Lung (tissue), 12 donors: Measurements from ENCODE around the gene TRAPPC2B. TPM values are rescaled to one million over a fixed set of nuclear protein-coding genes. Genes with fewer than 3 reads are reported as not detected.

ENCODE experiments used
- ATAC-seq: fragments of 200-7000 bp; cut with Tn5 transposase; one replicate; pipeline ENCODE4 v1.9.1; 2020; ENCODE audit warnings: moderate number of reproducible peaks; ENCODE audit not compliant: insufficient read depth, low FRiP score
- DNase-seq, 3 donors: peaks; one replicate each; pipeline ENCODE4 v3.0.0-alpha.2; 2013 to 2017
- H3K27ac ChIP-seq, 2 donors: one replicate each; pipeline ENCODE4 v1.5.1; 2013; ENCODE audit warnings: mild to moderate bottlenecking in 2 of 2, moderate library complexity in 2 of 2, control low read depth in 1 of 2, inconsistent platforms in 1 of 2, low read depth in 1 of 2, low read length in 1 of 2
- H3K27me3 ChIP-seq, 3 donors: one replicate each; pipeline ENCODE4 v1.5.1; 2013; ENCODE audit warnings: low read length in 2 of 3; ENCODE audit not compliant: control insufficient read depth in 3 of 3, insufficient read depth in 3 of 3
- H3K36me3 ChIP-seq, 4 donors: one replicate each; pipeline ENCODE4 v1.5.1; 2013; ENCODE audit warnings: low read length in 4 of 4, mild to moderate bottlenecking in 1 of 4, moderate library complexity in 1 of 4; ENCODE audit not compliant: control insufficient read depth in 4 of 4, insufficient read depth in 4 of 4
- H3K4me1 ChIP-seq, 5 donors: one replicate each; pipeline ENCODE4 v1.5.1; 2013; ENCODE audit warnings: low read length in 5 of 5, mild to moderate bottlenecking in 2 of 5, moderate library complexity in 1 of 5; ENCODE audit not compliant: control insufficient read depth in 5 of 5, insufficient read depth in 5 of 5
- H3K4me3 ChIP-seq: one replicate; pipeline ENCODE4 v1.5.1; 2013; ENCODE audit warnings: mild to moderate bottlenecking, control low read depth, moderate library complexity
- H3K9ac ChIP-seq, 2 donors: one replicate each; pipeline ENCODE4 v1.5.1; 2013; ENCODE audit warnings: low read length in 2 of 2, control low read depth in 1 of 2; ENCODE audit not compliant: insufficient read depth in 1 of 2
- H3K9me3 ChIP-seq, 4 donors: one replicate each; pipeline ENCODE4 v1.5.1; 2013; ENCODE audit warnings: low read length in 3 of 4, mild to moderate bottlenecking in 1 of 4, moderate library complexity in 1 of 4; ENCODE audit not compliant: control insufficient read depth in 4 of 4, insufficient read depth in 3 of 4
- CTCF ChIP-seq: IDR thresholded peaks from 2 replicates; pipeline ENCODE4 v1.5.1; 2012; ENCODE audit warnings: mild to moderate bottlenecking; ENCODE audit errors: control extremely low read depth, extremely low read depth
- WGBS, 2 donors: extraction: QIAGEN DNeasy Blood & Tissue Kit; methylation state at CpG; one replicate each; pipeline ENCODE4 v1.1.7; 2013; 5-methylcytosine and 5-hydroxymethylcytosine counted together
- polyA plus RNA-seq, 2 donors: library from polyadenylated mRNA; stranded (reverse); fragments of 200-250 nt; gene quantifications; one replicate each; pipeline ENCODE4 v1.2.1, GENCODE V29; 2013
- total RNA-seq, 2 donors: library from RNA; depleted of rRNA in 1 of 2; stranded (reverse); fragments of >200 nt in 1 of 2; gene quantifications; one replicate each; pipeline ENCODE4 v1.2.1, GENCODE V29; 2014 to 2021
- donor health status: control.
- donor health status: control.
- donor health status: Bipolar disorder and iron deficiency.
- donor health status: healthy.
- donor health status: DM: yes; HTN: yes; CAD: no.

Gene TRAPPC2B
- total and polyA plus RNA-seq, 4 donors = 6.2 to 25.4 (median 15.2) TPM

GRCh38 chr19:57319869-57320179 lies 43.5 kb upstream of the TRAPPC2B start:
- peaks cover 0 to 21% (median 0%) of the 10 kb centered on the region in 4 donors for H3K9me3 ChIP-seq
- 0% methylated on average over 1 of the region's 1 CpG for WGBS, 2 donors
- H3K4me1 ChIP-seq = peaks cover 4 to 13% (median 10%) of the 10 kb centered on the region in 5 donors
- DNase-seq = no peak
- peak overlapping the region; percentile 93 for H3K4me3 ChIP-seq
- peaks cover 0 to 29% (median 26%) of the 10 kb centered on the region in 3 donors for H3K27me3 ChIP-seq
- H3K9ac ChIP-seq = peak overlapping the region; percentile 86 to 97
- no peak for TF ChIP-seq CTCF
- peak overlapping the region; percentile 74 to 92 for H3K27ac ChIP-seq
- ATAC-seq = no peak
- peaks cover 4 to 10% (median 8%) of the 10 kb centered on the region in 4 donors for H3K36me3 ChIP-seq

GRCh38 chr19:57320180-57321084 lies 42.9 kb upstream of the TRAPPC2B start, which contains the start of gene ZNF543:
ZNF543 (plus strand) TSS chr19:57320472; CDS start chr19:57320854, 382 bp downstream.
- Histone ChIP-seq H3K27ac (peak within 1 kb of the TSS; percentile 91 to 92), H3K27me3 (peaks cover 0 to 24% (median 23%) of the 10 kb centered on the region in 3 donors), H3K4me1 (peaks cover 4 to 13% (median 10%) of the 10 kb centered on the region in 5 donors), H3K9me3 (peaks cover 0 to 24% (median 0%) of the 10 kb centered on the region in 4 donors), H3K9ac (peak within 1 kb of the TSS; percentile 86 to 97), H3K4me3 (peak within 1 kb of the TSS; percentile 93), H3K36me3 (peaks cover 9 to 15% (median 14%) of the 10 kb centered on the region in 4 donors)
- ATAC-seq (peak; percentile 99), DNase-seq (peak; percentile 97 to 98 (median 98))
- WGBS, 2 donors = 1% methylated on average over 69 to 71 of the region's 71 CpGs
- TF ChIP-seq CTCF = no peak

- peak overlapping the region; percentile 93 for H3K4me3 ChIP-seq
- H3K9ac ChIP-seq = peak overlapping the region; percentile 86 to 97
- DNase-seq (peak in 2 of 3 donors; percentile 5 to 6), ATAC-seq (no peak)
- peaks cover 15 to 20% (median 19%) of the 10 kb centered on the region in 4 donors for H3K36me3 ChIP-seq
- peaks cover 0 to 29% (median 0%) of the 10 kb centered on the region in 4 donors for H3K9me3 ChIP-seq
- H3K4me1 ChIP-seq = peaks cover 4 to 13% (median 10%) of the 10 kb centered on the region in 5 donors
- H3K27ac ChIP-seq = peak overlapping the region; percentile 87 to 91
- peaks cover 0 to 17% (median 16%) of the 10 kb centered on the region in 3 donors for H3K27me3 ChIP-seq
- TF ChIP-seq CTCF = no peak
- 36 to 43% methylated on average over 8 of the region's 8 CpGs for WGBS, 2 donors
Observed at GRCh38 chr19:57321116-57321515, 42.2 kb upstream of the TRAPPC2B start.
